HG02938 (cell line): ENCODE measurements around the gene LCP1.

Experiments
- ATAC-seq: cut with Tn5 transposase; IDR thresholded peaks from one replicate; pipeline ENCODE4 v1.9.1; 2021; ENCODE audit warnings: mild to moderate bottlenecking, moderate library complexity; ENCODE audit not compliant: unreplicated experiment

Gene LCP1

DNA sequence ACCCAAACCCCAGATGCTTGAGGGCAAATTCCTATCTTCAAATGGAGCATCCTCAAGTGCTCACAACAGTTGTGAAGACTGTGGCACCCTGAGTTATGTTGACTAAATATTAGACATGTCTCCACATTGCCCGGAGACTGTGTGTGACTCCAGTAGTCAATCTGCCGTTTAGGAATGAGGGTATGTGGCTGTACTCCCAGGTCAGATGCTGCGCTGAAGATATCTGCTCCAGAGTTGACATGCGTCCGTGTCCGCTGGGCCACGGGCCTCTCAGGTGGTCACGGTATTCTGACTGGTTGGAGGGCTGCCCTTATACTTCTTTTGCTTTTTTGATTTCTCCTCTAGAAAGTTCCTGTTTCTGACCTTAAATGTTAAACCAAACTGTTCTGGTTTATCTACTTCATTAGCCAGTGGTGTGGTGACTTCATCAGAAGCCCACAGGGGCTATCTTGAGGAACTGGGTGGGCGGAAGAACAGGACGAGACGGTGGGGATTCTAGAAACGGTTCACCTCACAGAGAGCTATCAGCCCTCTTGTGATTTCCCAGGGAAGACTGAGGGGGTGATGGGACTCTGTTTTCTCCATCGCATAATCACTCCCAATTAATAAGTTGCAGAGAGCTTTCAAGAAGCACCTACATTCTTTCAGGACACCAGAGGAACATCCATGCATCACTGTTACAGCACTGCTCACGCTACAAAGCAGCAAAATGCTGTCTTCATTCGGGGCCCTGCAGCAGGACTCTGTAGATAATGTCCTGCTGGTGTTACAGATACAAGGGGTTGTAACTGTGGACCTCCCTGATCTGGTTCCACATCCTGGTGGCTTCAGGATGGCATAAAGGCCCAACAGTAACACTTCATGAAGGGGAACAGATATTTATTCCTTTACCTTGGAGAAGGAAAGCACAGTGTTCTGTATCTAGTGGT, 1.3 kb upstream of the LCP1 start:
- no peak for ATAC-seq

DNA sequence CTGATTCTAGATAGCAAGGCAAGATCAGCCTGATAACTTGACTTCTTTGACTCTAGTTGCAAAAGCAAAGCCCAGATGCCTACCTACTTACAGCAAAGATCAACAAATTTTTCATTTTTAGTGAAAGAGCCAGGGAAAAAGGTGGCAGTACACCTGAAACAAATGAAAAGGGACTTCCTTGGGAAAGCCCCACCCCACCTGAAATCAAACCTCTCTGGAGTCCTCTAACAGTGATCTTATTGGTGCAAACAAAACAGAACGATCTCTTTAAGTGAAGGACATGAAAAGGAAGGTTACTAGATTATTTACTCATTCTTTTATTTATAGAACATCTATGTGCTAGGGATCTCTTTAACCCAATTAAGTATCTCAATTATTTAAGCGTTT, 507 bp upstream of the LCP1 start:
- ATAC-seq = no peak

DNA sequence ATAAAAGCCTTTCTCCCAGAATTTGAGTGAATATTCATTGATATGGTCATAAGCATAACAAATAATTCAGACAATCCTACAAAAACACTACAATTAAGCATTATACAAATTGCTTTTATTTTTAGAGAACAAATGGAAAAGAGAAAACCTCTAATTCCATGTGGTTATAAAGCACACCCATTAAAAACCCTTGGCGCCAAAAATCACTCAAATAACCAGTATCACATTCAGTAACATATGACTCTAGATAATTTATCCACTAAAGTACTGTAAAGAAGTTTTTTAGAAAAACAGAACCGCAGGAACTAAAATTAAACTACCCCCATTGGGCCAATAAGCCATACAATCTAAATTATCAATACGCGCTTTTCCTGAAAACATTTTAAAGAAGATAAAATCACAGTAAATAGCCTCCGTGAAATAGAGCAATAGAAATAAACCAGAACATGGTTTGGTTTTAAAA, 569 bp downstream of the LCP1 start:
- no peak for ATAC-seq

DNA sequence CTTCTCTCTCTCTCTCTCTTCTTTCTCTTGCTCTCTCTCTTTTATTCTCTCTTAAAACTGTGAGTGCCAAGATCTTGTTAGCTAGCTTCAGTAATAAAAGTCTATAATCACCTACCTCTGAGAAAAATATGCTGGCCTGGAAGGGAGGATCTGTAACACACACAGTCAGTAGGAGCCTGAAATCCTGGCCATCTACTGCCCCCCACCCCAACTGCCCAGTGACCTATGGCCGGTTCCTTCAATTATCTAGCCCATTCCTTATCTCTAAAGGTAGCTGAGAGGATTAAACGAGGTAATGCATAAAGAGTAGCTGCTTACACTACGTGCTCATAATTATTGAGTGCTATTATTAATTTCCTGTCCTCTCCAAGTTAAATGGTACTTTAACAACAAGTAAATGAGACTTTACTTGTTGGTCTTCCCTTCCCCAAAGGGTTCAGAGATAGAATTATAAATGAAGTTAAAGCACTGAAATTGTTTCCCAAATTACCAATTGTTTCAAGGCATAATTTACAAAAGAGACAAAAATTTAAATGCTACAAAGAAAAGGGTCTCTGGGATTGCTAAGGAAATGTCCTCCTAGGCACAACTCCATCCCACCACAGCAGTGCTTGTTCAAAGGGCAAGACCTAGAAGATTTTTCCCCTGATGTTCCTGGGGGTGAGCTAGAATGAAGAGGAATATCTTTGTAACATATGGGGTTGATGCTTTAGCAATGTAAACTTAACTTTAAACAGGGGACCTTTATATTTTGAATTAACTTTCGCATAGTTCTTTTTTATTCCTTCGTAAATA, 1.8 kb downstream of the LCP1 start:
- ATAC-seq = no peak

DNA sequence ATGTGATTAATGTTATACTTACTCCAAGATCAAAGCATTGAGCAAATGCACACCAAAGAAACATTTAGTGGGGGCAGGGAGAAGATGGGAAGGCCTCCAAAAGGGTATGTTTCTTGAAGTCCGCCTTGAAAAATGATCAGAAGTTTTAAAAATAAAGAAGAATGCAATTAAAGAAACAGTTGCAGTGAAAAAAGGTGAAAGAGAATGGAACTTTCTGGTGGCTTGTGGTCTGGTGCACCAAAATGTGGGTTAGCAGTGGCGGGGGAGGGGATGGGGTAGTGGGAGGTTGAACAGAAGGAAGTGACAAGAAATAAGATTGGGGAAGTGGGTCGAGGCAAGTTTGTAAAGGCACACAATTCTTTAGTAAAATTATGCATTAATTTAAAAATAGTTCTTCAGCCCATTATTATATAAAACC, 2.5 kb downstream of the LCP1 start:
- ATAC-seq = no peak

DNA sequence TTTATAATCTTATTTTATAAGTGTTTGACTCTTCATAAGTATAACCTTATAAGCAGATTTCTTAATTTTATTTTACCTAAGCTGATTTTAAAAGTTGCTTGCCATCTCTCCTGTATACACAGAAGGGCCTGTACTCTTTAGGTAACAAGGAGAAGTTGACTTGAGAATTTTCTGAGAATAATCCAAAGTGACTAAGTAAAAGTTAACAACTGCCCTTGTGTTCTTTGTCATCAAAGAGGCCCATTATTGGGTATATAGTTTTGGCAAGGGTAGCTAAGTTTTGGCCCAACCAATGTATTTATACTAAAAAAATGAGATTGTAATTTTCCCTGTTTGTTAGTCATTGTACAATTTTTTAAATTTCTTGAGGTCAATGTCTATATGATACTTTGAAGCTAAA, 3.2 kb downstream of the LCP1 start:
- ATAC-seq = no peak

DNA sequence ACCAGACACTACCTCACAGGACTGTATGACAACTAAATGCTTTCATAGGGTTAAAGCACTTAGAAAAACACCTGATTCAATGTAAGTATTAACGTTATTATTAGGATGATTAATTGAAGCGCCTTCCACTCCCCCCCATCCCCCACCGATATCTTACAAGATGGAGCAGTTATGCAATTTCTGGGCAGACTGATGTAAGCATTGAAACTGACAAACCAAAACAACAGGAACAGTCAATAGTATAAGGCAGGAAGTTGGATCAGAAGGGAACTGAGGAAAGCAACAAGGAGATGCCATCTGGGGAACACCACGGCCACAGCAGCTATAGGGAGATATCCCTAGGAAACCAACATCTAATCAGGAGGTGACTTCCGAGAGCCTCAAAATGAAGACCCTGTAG, 3.8 kb downstream of the LCP1 start:
- ATAC-seq = no peak

DNA sequence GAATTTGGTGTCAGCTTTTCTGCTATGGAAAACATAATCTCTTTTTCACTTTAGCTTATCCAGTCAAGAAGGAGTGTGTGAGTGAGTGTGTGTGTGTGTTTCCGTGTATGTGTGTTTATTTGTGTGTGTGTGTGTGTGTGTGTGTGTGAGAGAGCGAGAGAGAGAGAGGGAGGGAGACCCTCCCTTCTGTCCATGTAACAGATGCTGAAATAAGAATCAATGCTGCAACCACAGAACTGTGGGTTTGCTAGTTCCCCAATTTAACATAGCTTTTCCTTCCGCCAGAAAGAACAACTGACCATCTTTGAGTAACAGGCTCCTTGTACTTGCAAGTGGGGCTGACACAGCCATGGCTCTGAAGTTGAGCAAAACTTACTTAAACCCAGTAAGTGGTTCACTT, 5.2 kb downstream of the LCP1 start:
- peak; percentile 39 for ATAC-seq

DNA sequence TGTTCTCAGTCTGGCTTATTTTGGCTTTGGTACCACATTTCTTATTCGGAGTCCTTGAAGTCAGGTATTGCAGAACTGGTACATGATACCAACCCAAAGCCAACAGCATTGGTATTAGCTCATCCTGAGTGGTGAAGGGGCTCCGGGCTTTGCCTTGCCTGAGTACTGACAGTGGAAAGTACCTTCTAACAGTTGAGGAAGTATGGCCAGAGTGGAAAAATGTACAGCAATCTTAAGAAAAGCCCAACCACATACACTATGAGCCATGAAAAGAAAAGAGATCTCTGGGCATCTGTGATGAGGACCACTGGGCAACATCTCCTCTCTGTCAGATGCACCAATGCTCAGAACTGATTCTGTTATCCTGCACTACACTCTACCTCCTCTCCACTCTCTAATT, 8.3 kb downstream of the LCP1 start:
- ATAC-seq = peak; percentile 32

DNA sequence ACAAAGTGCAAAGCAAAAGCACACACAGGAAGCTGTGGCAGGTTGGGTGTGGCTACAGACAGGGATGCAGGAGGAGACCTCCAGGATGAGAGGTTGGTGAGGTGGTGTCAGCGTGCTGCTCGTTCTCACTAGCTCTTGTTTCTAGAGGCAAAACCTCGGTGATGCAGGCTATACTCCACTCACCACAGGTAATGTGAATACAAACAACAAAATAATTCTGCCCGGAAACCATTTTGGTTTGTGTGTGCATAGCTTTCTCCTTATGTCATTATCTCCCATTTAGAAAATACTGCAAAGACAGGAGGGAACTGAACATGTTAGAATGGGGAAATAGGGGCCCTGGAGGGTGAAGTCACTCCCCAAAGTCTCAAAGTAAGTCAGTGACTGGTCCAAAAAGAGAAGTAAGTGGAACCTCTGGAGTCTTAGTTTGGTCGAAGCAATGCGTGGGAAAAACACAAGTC, 9.4 kb downstream of the LCP1 start:
- ATAC-seq = no peak

DNA sequence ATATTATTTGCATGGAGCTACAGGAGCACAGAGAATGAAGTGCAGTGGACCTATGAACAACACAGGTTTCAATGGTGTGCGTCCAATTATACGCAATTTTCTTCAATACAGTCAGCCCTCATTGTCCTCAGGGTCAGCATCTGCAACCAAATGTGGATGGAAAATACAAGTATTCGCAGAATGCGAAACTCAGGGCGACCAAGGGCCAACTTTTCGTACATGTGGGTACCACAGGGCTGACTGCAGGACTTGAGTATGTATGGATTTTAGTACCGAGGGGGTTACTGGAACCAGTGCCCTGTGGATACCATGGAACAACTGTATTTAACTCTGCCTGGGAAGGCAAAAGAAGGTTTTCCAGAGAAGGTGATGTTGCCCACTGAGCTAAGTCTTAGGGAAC, 10.2 kb downstream of the LCP1 start:
- no peak for ATAC-seq

DNA sequence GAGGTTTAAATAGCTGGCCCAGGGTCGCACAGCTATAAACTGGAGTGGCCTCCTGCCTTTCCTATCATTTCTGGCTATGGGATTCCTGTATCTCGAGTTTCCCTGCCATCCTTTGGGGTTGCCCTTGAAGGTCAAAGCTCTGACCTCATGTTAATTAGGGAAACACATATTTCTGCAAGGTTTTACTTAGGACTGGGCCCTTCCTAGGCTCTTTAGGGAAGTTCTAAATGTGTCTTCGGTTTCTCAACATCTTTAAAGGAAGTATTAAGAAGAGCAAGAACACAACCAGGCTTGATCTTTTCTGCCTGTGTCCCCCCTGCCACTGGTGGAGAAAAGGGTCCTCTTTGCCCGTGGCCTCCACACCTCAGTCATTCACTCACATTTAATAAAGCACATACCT, 10.8 kb downstream of the LCP1 start:
- no peak for ATAC-seq

DNA sequence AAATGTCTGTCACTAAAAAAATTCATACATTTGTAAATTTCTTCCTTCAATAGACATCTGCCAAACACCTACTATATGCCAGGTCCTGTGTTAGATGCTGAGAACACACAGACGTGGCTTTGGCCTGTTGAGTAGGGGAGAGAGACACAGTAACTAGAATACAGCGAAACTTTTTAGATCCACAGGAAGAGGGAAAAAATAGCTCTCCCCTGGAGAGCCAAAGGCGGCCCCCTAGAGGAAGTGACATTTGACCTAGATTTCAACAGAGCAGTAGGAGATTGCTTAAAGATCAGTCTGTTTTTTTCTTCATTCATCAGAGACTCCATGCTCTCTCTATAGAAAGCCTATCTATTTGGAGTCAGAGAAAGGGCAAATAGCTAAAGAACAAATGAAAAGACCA, 11.3 kb downstream of the LCP1 start:
- ATAC-seq = no peak

DNA sequence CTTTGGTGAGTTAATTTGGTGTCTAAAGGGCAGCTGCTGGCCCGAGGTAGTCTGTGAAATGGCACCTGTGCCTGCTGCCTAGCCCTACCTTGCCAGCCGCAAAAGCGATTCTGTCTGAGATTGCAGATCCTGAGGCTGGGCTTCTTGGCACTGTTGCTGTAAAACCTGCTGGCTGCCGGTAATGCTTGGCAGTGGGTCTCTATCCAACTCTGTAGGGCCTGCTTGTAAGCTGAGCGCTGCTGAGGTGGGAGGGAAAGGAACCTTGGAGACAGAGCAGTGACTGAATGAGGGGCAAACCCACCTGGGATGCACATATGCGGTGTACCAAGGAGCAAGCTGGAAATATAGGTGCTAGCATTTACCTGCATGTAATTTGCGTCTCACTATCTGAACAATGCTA, 11.7 kb downstream of the LCP1 start:
- no peak for ATAC-seq

DNA sequence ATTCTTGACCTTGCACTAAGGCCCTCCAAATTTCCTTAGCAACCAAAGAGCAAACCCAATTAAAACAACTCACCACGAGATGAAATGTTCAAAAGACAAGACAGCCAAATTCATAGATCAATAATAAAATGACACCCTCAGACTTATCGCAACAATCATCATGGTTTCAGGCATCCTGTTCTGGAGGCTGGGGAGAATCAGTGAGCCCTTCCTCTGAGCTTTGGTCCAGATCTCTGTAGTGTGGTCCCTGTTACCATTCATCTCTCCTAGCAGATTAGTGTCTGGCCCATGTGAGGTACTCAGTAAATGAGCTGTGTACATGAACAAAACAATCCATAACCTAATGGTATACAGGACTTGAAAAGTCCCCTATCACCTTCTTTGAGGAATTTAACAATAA, 12.2 kb downstream of the LCP1 start:
- no peak for ATAC-seq

DNA sequence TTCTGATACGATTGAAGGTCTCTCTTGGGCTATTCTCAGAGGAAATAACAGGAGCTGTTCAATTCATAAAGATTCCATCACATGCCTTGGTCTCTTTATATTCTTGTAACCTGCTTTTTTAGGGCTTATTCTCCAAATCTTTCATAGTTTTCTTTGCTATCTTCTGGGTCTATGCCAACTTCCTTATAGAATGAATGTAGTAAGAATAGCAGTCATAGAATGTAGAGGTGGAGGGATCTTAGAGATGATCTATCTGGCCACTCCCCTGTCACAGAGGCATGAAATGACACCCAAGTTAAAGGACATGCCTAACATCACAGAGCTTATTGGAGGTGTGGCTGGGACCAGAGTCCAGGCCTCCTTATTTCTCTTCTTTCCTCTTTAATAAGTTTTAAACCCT, 13.2 kb downstream of the LCP1 start:
- no peak for ATAC-seq

DNA sequence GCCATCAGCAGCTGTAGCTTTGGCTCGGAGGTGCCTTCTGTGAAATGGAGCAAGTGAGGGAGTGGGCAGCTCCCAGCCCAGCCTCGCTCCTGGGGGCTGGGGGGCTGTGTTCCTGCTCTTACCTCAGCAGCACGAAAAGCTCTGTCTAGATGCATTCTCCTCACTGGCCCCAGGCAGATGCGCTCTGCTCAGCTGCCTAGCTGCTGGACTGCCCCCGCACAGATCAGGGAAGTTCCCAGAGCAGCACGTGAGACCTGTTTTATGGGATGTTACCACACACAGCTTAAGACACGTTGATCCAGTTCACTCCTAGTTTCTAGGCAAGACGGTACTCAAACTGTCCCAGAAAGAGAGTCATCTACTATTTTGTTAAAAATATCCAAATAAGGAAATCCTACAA, 13.6 kb downstream of the LCP1 start:
- no peak for ATAC-seq

DNA sequence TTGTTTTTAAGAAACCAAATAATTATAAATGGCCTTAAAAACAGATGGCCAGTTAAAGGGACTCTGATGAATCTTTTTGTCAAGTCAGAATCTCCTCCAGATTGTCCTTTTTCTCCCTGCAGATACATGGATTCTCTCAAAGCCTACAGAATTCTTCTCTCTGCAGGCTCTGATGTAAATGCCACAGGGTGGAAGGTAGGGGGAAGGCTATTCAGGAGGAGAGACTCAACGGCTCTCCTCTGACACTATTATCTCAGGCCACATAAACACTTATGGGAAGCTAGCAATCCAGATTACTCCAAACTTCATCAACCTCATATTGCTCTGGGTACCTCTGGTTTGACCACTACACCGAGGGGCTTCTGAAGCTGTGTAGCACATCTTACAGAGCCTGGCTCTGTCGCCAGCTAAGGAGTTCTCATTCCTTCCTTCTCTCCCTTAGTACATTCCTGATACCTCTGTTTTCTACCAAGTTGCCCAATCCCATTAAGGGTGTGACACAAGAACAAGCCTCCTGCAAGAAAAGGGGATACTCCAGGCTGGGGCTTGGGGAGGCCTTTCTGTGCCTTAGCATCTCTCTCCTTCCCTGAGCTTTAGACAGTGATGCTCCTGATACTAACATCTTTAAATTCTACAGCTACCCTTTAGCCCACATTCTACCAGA, 14.9 kb downstream of the LCP1 start:
- ATAC-seq = no peak

DNA sequence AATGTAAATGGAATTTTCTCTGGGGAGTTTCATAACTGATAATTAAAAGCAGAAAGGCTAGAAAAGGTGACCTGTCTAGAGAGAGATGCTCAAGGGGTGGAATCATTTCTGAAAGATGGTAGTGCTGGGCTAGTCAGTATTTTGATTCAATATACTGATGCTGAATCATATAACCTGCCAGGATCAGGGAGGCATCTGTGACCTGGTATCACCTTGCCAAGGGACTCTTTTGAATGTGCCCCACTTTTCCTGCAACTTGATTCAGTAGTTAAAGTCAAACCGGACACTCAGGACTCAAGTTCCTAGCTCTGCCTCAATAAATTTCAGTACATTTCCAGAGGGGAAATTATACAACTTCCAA, 15.8 kb downstream of the LCP1 start:
- no peak for ATAC-seq

DNA sequence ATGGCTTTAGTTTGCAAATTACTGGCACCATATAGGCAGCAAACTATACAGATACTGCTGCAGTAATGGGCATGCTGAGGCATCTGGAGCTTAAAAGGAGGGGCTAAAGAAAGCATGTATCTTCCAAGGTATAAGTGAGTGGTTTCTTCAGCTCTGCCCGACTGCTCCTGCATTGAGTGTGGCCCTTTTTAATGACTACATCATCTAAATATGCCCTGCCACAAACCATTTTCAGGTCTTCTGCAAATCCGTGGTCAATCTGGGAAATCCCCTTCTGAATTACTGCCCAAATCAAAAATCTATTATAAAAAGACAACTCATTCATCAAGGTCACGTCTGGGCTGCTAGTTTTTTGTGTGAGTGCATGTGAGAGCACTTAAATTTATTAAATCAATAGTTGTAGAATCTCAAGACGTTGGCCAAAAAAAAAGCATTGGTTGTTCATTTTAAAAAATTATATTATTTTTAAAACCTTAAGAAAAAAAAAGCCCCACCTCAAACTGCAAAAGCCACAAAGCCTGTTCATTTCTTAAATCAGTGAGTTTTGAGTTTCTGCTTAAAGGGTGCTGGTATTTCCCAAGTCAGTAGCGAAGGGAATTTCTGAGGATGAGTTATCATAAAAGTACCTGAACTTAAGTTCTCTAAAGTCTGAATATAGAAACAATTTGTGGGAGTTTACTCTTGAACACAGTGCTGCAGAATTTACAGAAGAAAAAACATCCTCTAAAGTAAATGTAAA, 16.3 kb downstream of the LCP1 start:
- peak; percentile 45 for ATAC-seq

DNA sequence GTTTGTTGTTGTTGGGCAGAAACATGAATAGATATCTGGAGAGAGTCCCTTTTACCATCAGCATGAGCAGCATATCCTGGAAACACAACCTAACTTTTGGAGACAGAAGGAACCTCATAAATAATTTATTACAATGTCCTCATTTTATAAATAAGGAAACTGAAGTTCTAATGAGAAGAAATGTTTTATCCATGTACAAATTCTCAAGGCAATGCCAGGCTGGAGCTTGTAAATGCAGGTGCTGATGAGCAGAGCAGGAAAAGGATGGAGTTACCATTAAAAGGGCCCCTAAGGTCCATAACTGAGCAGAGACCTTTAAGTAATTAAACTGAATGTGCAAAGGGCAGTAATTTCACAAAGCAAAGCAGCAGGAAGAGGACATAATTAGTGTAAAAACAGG, 17.3 kb downstream of the LCP1 start:
- no peak for ATAC-seq
